Right atrium auricular region (tissue), 2 donors: Measurements from ENCODE around the gene FSIP1. TPM values are rescaled to one million over a fixed set of nuclear protein-coding genes. Genes with fewer than 3 reads are reported as not detected.

ENCODE experiments used
- DNase-seq: peaks from one replicate; pipeline ENCODE4 v3.0.0-alpha.2; 2019; ENCODE audit warnings: low spot score
- H3K27ac ChIP-seq, 2 donors: fragments of 200-600 bp; sonication (generic); 1 replicate in 1 of 2; 2 replicates in 1 of 2; pipeline ENCODE4 v1.5.1; 2016 to 2019
- H3K27me3 ChIP-seq, 2 donors: fragments of 200-600 bp; sonication (generic); one replicate each; pipeline versions ENCODE4 v1.5.1 to v1.6.0; 2017 to 2019
- H3K36me3 ChIP-seq: fragments of 200-600 bp; sonication (generic); one replicate; pipeline ENCODE4 v1.5.1; 2016
- H3K4me1 ChIP-seq, 2 donors: fragments of 200-600 bp; sonication (generic); one replicate each; pipeline versions ENCODE4 v1.5.1 to v1.6.0; 2017 to 2019
- H3K4me3 ChIP-seq, 2 donors: fragments of 200-600 bp; sonication (generic); 1 replicate in 1 of 2; 2 replicates in 1 of 2; pipeline ENCODE4 v1.5.1; 2017 to 2019; ENCODE audit warnings: mild to moderate bottlenecking in 1 of 2, moderate library complexity in 1 of 2
- H3K9me3 ChIP-seq, 2 donors: fragments of 200-600 bp; sonication (generic); one replicate each; pipeline ENCODE4 v1.5.1; 2019
- CTCF ChIP-seq, 2 donors: fragments of 200-600 bp; sonication (generic); IDR thresholded peaks; one replicate each; pipeline ENCODE4 v1.5.1; 2019; ENCODE audit warnings: antibody characterized with exemption in 2 of 2
- total RNA-seq, 2 donors: library from RNA; depleted of rRNA; stranded (reverse); fragments of >200 nt; gene quantifications; one replicate each; pipeline ENCODE4 v1.1.0, GENCODE V29; 2016

Gene FSIP1
- total RNA-seq, 2 donors from 2014 or later = 0.24 TPM; not detected in 1

- Histone ChIP-seq H3K27ac (no peak overlapping the region), H3K4me1 (no peaks in the 10 kb centered on the region), H3K9me3 (no peaks in the 10 kb centered on the region), H3K36me3 (peaks cover 58% of the 10 kb centered on the region), H3K4me3 (no peak overlapping the region), H3K27me3 (no peaks in the 10 kb centered on the region)
- no peak for DNase-seq
- no peak for TF ChIP-seq CTCF (IDR thresholded peaks at IDR 0.05)
These were observed 187.1 kb downstream of the FSIP1 start for GRCh38 chr15:39595338-39596221.

GRCh38 chr15:39594446-39595337 is 187.9 kb downstream of the FSIP1 start:
- H3K4me3 ChIP-seq = no peak overlapping the region
- TF ChIP-seq CTCF (IDR thresholded peaks at IDR 0.05) = no peak
- H3K27me3 ChIP-seq = no peaks in the 10 kb centered on the region
- H3K9me3 ChIP-seq = no peaks in the 10 kb centered on the region
- no peak for DNase-seq
- no peaks in the 10 kb centered on the region for H3K4me1 ChIP-seq
- peaks cover 67% of the 10 kb centered on the region for H3K36me3 ChIP-seq
- H3K27ac ChIP-seq = no peak overlapping the region

GRCh38 chr15:39593656-39594445 is 188.8 kb downstream of the FSIP1 start:
- no peak for DNase-seq
- Histone ChIP-seq H3K27me3 (no peaks in the 10 kb centered on the region), H3K4me3 (no peak overlapping the region), H3K27ac (no peak overlapping the region), H3K36me3 (peaks cover 75% of the 10 kb centered on the region), H3K4me1 (no peaks in the 10 kb centered on the region), H3K9me3 (no peaks in the 10 kb centered on the region)
- TF ChIP-seq CTCF (IDR thresholded peaks at IDR 0.05) = no peak

- Histone ChIP-seq H3K4me1 (no peaks in the 10 kb centered on the region), H3K4me3 (no peak overlapping the region), H3K9me3 (no peaks in the 10 kb centered on the region), H3K27me3 (no peaks in the 10 kb centered on the region), H3K36me3 (peaks cover 82% of the 10 kb centered on the region), H3K27ac (no peak overlapping the region)
- DNase-seq = no peak
- no peak for TF ChIP-seq CTCF (IDR thresholded peaks at IDR 0.05)
These were observed 189.5 kb downstream of the FSIP1 start for GRCh38 chr15:39593071-39593655.

GRCh38 chr15:39592500-39592899 is 190.1 kb downstream of the FSIP1 start:
- Histone ChIP-seq H3K4me1 (no peaks in the 10 kb centered on the region), H3K9me3 (no peaks in the 10 kb centered on the region), H3K27me3 (no peaks in the 10 kb centered on the region), H3K36me3 (peaks cover 89% of the 10 kb centered on the region), H3K27ac (no peak overlapping the region), H3K4me3 (no peak overlapping the region)
- TF ChIP-seq CTCF (IDR thresholded peaks at IDR 0.05) = no peak
- no peak for DNase-seq
